Sigmoid colon (tissue), 7 donors: ENCODE results near the gene PRM1. TPM values are rescaled to one million over a fixed set of nuclear protein-coding genes. Genes with fewer than 3 reads are reported as not detected.

ENCODE experiments used
- DNase-seq: peaks from one replicate; pipeline ENCODE4 v3.0.0-alpha.2; 2019
- H3K27ac ChIP-seq, 4 donors: fragments of 200-600 bp; sonication (generic); one replicate each; pipeline ENCODE4 v1.5.1; 2016 to 2019; ENCODE audit warnings: mild to moderate bottlenecking in 1 of 4
- H3K27me3 ChIP-seq, 3 donors: fragments of 200-600 bp; sonication (generic); one replicate each; pipeline ENCODE4 v1.5.1; 2019; ENCODE audit warnings: mild to moderate bottlenecking in 1 of 3
- H3K36me3 ChIP-seq, 4 donors: fragments of 200-600 bp; sonication (generic); one replicate each; pipeline ENCODE4 v1.5.1; 2016 to 2019
- H3K4me1 ChIP-seq, 4 donors: fragments of 200-600 bp; sonication (generic); one replicate each; pipeline ENCODE4 v1.5.1; 2017 to 2019
- H3K4me3 ChIP-seq, 4 donors: fragments of 200-600 bp; sonication (generic); one replicate each; pipeline ENCODE4 v1.5.1; 2017 to 2019; ENCODE audit warnings: mild to moderate bottlenecking in 2 of 4, moderate library complexity in 1 of 4
- H3K9me3 ChIP-seq, 4 donors: fragments of 200-600 bp in 3 of 4; sonication (generic) in 3 of 4; one replicate each; pipeline versions ENCODE4 v1.5.1 to v1.6.1; 2013 to 2019
- CTCF ChIP-seq, 4 experiments: fragments of 450-650 bp in 3 of 4; fragments of 200-600 bp in 1 of 4; IDR thresholded peaks; one replicate each; pipeline ENCODE4 v1.5.1; 2016 to 2019; ENCODE audit warnings: antibody characterized with exemption in 4 of 4, mild to moderate bottlenecking in 3 of 4, moderate library complexity in 2 of 4
- EP300 ChIP-seq, 4 donors: sonication (generic); formaldehyde crosslinking; IDR thresholded peaks; one replicate each; pipeline ENCODE4 v1.6.1; 2017; ENCODE audit warnings: antibody characterized with exemption in 4 of 4
- POLR2A ChIP-seq, 2 donors: fragments of 450-650 bp; IDR thresholded peaks; one replicate each; pipeline ENCODE4 v1.6.1; 2016; ENCODE audit warnings: antibody characterized with exemption in 2 of 2, mild to moderate bottlenecking in 2 of 2, moderate library complexity in 2 of 2
- POLR2AphosphoS5 ChIP-seq, 4 donors: sonication (generic); formaldehyde crosslinking; IDR thresholded peaks; one replicate each; pipeline ENCODE4 v1.6.1; 2017; ENCODE audit warnings: antibody characterized with exemption in 4 of 4
- WGBS, 2 donors: extraction: QIAGEN DNeasy Blood & Tissue Kit; methylation state at CpG; one replicate each; pipeline ENCODE4 v1.1.7; 2013; 5-methylcytosine and 5-hydroxymethylcytosine counted together
- intact Hi-C: fragments of 100-400 bp; cut with DNase I; formaldehyde crosslinking; loops from one replicate; pipeline ENCODE4 v1.15.1; 2023
- polyA plus RNA-seq, 3 donors: library from polyadenylated mRNA; stranded (reverse); fragments of 200-250 nt; gene quantifications; one replicate each; pipeline ENCODE4 v1.2.3, GENCODE V29; 2013
- total RNA-seq, 4 donors: library from RNA; depleted of rRNA; stranded (reverse); fragments of >200 nt; gene quantifications; one replicate each; pipeline ENCODE4 v1.1.0, GENCODE V29; 2016
- donor health status: healthy with polysubstance abuse.
- donor health status: Bipolar disorder and iron deficiency.
- donor health status: healthy.

Gene PRM1
- total and polyA plus RNA-seq, 7 donors, result not detected

GRCh38 chr16:11251525-11252481, 29.3 kb downstream of the PRM1 start:
- Histone ChIP-seq H3K36me3 (no peaks in the 10 kb centered on the region), H3K9me3 (no peaks in the 10 kb centered on the region), H3K27me3 (no peaks in the 10 kb centered on the region), H3K4me1 (peaks cover 0 to 27% (median 14%) of the 10 kb centered on the region in 4 donors), H3K4me3 (no peak overlapping the region), H3K27ac (no peak overlapping the region)
- WGBS, 2 donors, result 65 to 77% methylated on average over 18 of the region's 18 CpGs
- intact Hi-C loops, result loop anchor here (10.0 kb wide), 2 partner anchors 117 to 507 kb away; partner anchors contain the start of gene NUBP1
- no peak for DNase-seq
- no peak for TF ChIP-seq EP300 (IDR thresholded peaks at IDR 0.05)

- Histone ChIP-seq H3K27ac (no peak overlapping the region), H3K9me3 (no peaks in the 10 kb centered on the region), H3K4me3 (no peak overlapping the region), H3K36me3 (no peaks in the 10 kb centered on the region), H3K4me1 (peaks cover 0 to 24% (median 12%) of the 10 kb centered on the region in 4 donors), H3K27me3 (no peaks in the 10 kb centered on the region)
- DNase-seq, result no peak
- TF ChIP-seq POLR2AphosphoS5 (IDR thresholded peaks at IDR 0.05), result no peak
- no peak for TF ChIP-seq EP300 (IDR thresholded peaks at IDR 0.05)
- TF ChIP-seq POLR2A (IDR thresholded peaks at IDR 0.05), result no peak
- no peak for TF ChIP-seq CTCF (IDR thresholded peaks at IDR 0.05)
- intact Hi-C loops, result loop anchor here (10.0 kb wide), 2 partner anchors 116 to 506 kb away; partner anchors contain the start of gene NUBP1
- 95 to 96% methylated on average over 10 of the region's 10 CpGs for WGBS, 2 donors
These were observed 30.2 kb downstream of the PRM1 start for GRCh38 chr16:11250786-11251524.

GRCh38 chr16:11250091-11250785, 30.9 kb downstream of the PRM1 start:
- no peak for TF ChIP-seq POLR2A (IDR thresholded peaks at IDR 0.05)
- TF ChIP-seq POLR2AphosphoS5 (IDR thresholded peaks at IDR 0.05), result no peak
- TF ChIP-seq CTCF (IDR thresholded peaks at IDR 0.05), result no peak
- TF ChIP-seq EP300 (IDR thresholded peaks at IDR 0.05), result no peak

GRCh38 chr16:11249233-11250061, 31.7 kb downstream of the PRM1 start:
- TF ChIP-seq POLR2AphosphoS5 (IDR thresholded peaks at IDR 0.05) (no peak), POLR2A (IDR thresholded peaks at IDR 0.05) (no peak), CTCF (IDR thresholded peaks at IDR 0.05) (no peak), EP300 (IDR thresholded peaks at IDR 0.05) (no peak)
- no peak overlapping the region for H3K27ac ChIP-seq
- H3K27me3 ChIP-seq, result no peaks in the 10 kb centered on the region
- no peak for DNase-seq
- peaks cover 0 to 12% (median 4%) of the 10 kb centered on the region in 4 donors for H3K4me1 ChIP-seq
- WGBS, 2 donors, result 94 to 95% methylated on average over 63 of the region's 63 CpGs
- no peaks in the 10 kb centered on the region for H3K36me3 ChIP-seq
- no peaks in the 10 kb centered on the region for H3K9me3 ChIP-seq
- intact Hi-C loops, result loop anchor here (10.0 kb wide), 2 partner anchors 115 to 505 kb away; partner anchors contain the start of gene NUBP1
- no peak overlapping the region for H3K4me3 ChIP-seq

More at GRCh38 chr16:11250091-11250785, 30.9 kb downstream of the PRM1 start:
- intact Hi-C loops, result loop anchor here (10.0 kb wide), 2 partner anchors 115 to 505 kb away; partner anchors contain the start of gene NUBP1
- Histone ChIP-seq H3K27ac (no peak overlapping the region), H3K4me3 (no peak overlapping the region), H3K4me1 (peaks cover 0 to 20% (median 10%) of the 10 kb centered on the region in 4 donors), H3K9me3 (no peaks in the 10 kb centered on the region), H3K27me3 (no peaks in the 10 kb centered on the region), H3K36me3 (no peaks in the 10 kb centered on the region)
- 76 to 79% methylated on average over 16 of the region's 16 CpGs for WGBS, 2 donors
- no peak for DNase-seq
